Uterus (tissue), 4 donors: Measurements from ENCODE around the gene FAR2. TPM values are rescaled to one million over a fixed set of nuclear protein-coding genes. Genes with fewer than 3 reads are reported as not detected.

Experiments
- DNase-seq, 2 donors: peaks; one replicate each; pipeline ENCODE4 v3.0.0-alpha.2; 2019 to 2020
- H3K27ac ChIP-seq, 2 donors: fragments of 200-600 bp; sonication (generic); 1 replicate in 1 of 2; 2 replicates in 1 of 2; pipeline ENCODE4 v1.5.1; 2016 to 2018
- H3K27me3 ChIP-seq, 2 donors: fragments of 200-600 bp; sonication (generic); one replicate each; pipeline ENCODE4 v1.5.1; 2018 to 2019; ENCODE audit warnings: control low read depth in 1 of 2
- H3K36me3 ChIP-seq, 2 donors: fragments of 200-600 bp; sonication (generic); one replicate each; pipeline ENCODE4 v1.5.1; 2019; ENCODE audit warnings: control low read depth in 1 of 2
- H3K4me1 ChIP-seq, 2 donors: fragments of 200-600 bp; sonication (generic); one replicate each; pipeline ENCODE4 v1.5.1; 2018 to 2019; ENCODE audit warnings: control low read depth in 1 of 2
- H3K4me3 ChIP-seq, 2 donors: fragments of 200-600 bp; sonication (generic); 1 replicate in 1 of 2; 2 replicates in 1 of 2; pipeline ENCODE4 v1.5.1; 2018 to 2019; ENCODE audit warnings: mild to moderate bottlenecking in 1 of 2
- H3K9me3 ChIP-seq, 2 donors: fragments of 200-600 bp; sonication (generic); one replicate each; pipeline ENCODE4 v1.5.1; 2019; ENCODE audit warnings: control low read depth in 1 of 2
- POLR2A ChIP-seq, 2 donors: fragments of 450-650 bp; IDR thresholded peaks; one replicate each; pipeline ENCODE4 v1.6.1; 2016; ENCODE audit warnings: antibody characterized with exemption in 2 of 2, mild to moderate bottlenecking in 1 of 2, moderate library complexity in 1 of 2
- intact Hi-C: fragments of 100-400 bp; cut with DNase I; formaldehyde crosslinking; loops from one replicate; pipeline ENCODE4 v1.15.1; 2023; ENCODE audit warnings: low total_unique reads
- total RNA-seq, 4 donors: library from RNA; depleted of rRNA in 3 of 4; stranded (reverse); fragments of >200 nt in 3 of 4; gene quantifications; one replicate each; pipeline versions ENCODE4 v1.1.0 to v1.2.4, GENCODE V29; 2014 to 2023
- TF ChIP-seq, protein P1 (sequence below), 4 experiments: fragments of 200-600 bp in 2 of 4; fragments of 450-650 bp in 2 of 4; sonication (generic) in 2 of 4; IDR thresholded peaks; one replicate each; pipeline ENCODE4 v1.5.1; 2016 to 2019; ENCODE audit warnings: antibody characterized with exemption in 4 of 4, mild to moderate bottlenecking in 2 of 4, moderate library complexity in 1 of 4
- donor health status: DM: yes; HTN: yes; CAD: no.

FAR2 gene
- total RNA-seq, 4 donors from 2014 or later, result 4.7 to 14.4 (median 9.5) TPM

DNA sequence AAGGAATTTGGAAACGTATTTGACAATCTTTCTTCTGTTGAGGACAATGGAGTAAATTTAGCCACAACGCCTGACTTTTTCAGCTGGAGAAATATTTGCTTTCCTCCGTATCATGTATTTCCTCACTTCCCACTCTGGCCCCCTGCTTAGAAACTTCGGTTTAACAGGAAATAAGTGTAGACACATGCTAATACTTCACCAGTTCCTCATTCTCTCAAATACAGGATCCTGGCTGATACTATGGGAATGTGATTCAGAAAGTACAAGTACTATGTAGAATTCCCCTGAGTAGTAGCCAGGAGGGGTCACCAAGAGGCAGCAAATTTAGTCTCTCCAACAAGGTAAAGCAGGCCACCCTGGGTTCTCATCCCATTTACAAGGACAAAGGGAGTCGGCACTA lies 58.0 kb downstream of the FAR2 start:
- intact Hi-C loops, result no loop called here
- H3K27ac ChIP-seq, result no peak overlapping the region

DNA sequence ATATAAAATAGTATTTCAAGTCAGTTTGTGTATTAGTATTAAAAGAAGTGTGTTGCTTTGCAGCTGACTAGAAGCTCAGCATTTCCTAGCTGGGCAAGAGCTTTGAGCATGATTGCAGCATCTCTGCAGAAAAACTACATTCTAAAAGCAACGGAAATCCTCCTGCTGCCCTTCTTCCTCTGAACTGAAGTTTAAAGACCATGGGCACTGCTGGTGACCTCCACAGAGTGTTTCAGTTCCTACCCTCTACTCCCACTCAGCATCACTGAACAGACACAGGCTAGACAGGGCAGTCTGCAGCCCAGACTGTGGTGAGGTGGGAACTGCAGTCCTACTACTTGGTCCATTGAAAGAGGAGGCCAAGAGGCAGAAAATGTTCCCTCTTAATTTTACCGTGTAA lies 59.0 kb downstream of the FAR2 start:
- H3K9me3 ChIP-seq, result no peaks in the 10 kb centered on the region
- H3K36me3 ChIP-seq, result no peaks in the 10 kb centered on the region
- H3K4me3 ChIP-seq, result no peak overlapping the region
- intact Hi-C loops, result no loop called here
- H3K27ac ChIP-seq, result no peak overlapping the region
- no peaks in the 10 kb centered on the region for H3K27me3 ChIP-seq
- DNase-seq, result no peak
- TF ChIP-seq, protein P1, sequence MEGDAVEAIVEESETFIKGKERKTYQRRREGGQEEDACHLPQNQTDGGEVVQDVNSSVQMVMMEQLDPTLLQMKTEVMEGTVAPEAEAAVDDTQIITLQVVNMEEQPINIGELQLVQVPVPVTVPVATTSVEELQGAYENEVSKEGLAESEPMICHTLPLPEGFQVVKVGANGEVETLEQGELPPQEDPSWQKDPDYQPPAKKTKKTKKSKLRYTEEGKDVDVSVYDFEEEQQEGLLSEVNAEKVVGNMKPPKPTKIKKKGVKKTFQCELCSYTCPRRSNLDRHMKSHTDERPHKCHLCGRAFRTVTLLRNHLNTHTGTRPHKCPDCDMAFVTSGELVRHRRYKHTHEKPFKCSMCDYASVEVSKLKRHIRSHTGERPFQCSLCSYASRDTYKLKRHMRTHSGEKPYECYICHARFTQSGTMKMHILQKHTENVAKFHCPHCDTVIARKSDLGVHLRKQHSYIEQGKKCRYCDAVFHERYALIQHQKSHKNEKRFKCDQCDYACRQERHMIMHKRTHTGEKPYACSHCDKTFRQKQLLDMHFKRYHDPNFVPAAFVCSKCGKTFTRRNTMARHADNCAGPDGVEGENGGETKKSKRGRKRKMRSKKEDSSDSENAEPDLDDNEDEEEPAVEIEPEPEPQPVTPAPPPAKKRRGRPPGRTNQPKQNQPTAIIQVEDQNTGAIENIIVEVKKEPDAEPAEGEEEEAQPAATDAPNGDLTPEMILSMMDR (IDR thresholded peaks at IDR 0.05), result no peak
- no peak for TF ChIP-seq POLR2A (IDR thresholded peaks at IDR 0.05)
- H3K4me1 ChIP-seq, result no peaks in the 10 kb centered on the region

More for the DNA sequence above, 58.0 kb downstream of the FAR2 start:
- TF ChIP-seq POLR2A (IDR thresholded peaks at IDR 0.05), result no peak
- TF ChIP-seq, protein P1 (IDR thresholded peaks at IDR 0.05), result no peak
- Histone ChIP-seq H3K9me3 (no peaks in the 10 kb centered on the region), H3K36me3 (no peaks in the 10 kb centered on the region), H3K4me3 (no peak overlapping the region), H3K27me3 (no peaks in the 10 kb centered on the region), H3K4me1 (no peaks in the 10 kb centered on the region)
- DNase-seq, result no peak

GRCh38 chr12:29208936-29209701 lies 60.0 kb downstream of the FAR2 start:
- Histone ChIP-seq H3K4me3 (no peak overlapping the region), H3K27me3 (no peaks in the 10 kb centered on the region), H3K27ac (no peak overlapping the region), H3K9me3 (no peaks in the 10 kb centered on the region), H3K36me3 (no peaks in the 10 kb centered on the region), H3K4me1 (no peaks in the 10 kb centered on the region)
- no peak for TF ChIP-seq POLR2A (IDR thresholded peaks at IDR 0.05)
- intact Hi-C loops, result no loop called here
- no peak for DNase-seq

- DNase-seq, result no peak
- no peak overlapping the region for H3K27ac ChIP-seq
- H3K4me1 ChIP-seq, result no peaks in the 10 kb centered on the region
- H3K36me3 ChIP-seq, result no peaks in the 10 kb centered on the region
- no peaks in the 10 kb centered on the region for H3K9me3 ChIP-seq
- H3K27me3 ChIP-seq, result no peaks in the 10 kb centered on the region
- H3K4me3 ChIP-seq, result no peak overlapping the region
- intact Hi-C loops, result no loop called here
- TF ChIP-seq, protein P1 (IDR thresholded peaks at IDR 0.05), result no peak
- TF ChIP-seq POLR2A (IDR thresholded peaks at IDR 0.05), result no peak
Observed at GRCh38 chr12:29211696-29212095, 62.6 kb downstream of the FAR2 start.

DNA sequence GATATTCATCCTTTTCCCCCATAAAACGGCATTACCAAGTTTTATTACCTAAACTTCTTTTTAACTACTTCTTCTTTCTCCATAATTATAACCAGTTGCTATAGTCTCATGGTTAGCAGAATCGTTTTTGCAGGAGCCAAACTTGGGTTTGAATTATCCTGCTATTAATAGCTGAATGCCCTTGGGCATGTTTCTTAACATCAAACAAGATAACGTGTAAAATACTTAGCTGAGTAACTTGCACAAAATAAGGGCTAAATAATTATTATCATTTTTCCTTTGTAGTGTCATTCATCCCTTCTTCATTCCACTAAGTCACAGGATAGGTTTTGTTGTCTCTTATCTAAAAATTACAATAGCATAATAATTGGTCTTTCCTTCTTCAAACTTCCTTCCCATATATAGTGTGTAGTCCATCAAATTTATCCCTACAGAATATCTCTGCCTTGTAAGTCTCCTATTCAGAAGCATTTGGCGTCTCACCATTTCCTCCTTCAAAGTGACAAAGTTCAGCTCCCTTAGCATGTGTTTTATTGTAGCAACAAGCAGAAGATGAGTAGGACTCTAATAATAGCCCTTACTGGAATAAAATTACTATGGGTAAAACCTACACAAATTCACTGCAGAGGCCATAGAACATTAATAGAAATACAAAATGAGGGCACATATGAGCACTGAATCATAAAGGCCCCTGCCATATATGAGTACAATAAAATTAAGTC lies 63.8 kb downstream of the FAR2 start:
- no peak overlapping the region for H3K4me3 ChIP-seq
- H3K27me3 ChIP-seq, result no peaks in the 10 kb centered on the region
- no peaks in the 10 kb centered on the region for H3K9me3 ChIP-seq
- no peak overlapping the region for H3K27ac ChIP-seq
- intact Hi-C loops, result no loop called here
- H3K36me3 ChIP-seq, result no peaks in the 10 kb centered on the region
- TF ChIP-seq, protein P1 (IDR thresholded peaks at IDR 0.05), result no peak
- TF ChIP-seq POLR2A (IDR thresholded peaks at IDR 0.05), result no peak
- no peaks in the 10 kb centered on the region for H3K4me1 ChIP-seq
- no peak for DNase-seq
